HL-60/S4 (cell line): Measurements from ENCODE around the gene DNAJC24.

Experiments
- in situ Hi-C: fragments of 300-500 bp; cut with MboI; formaldehyde crosslinking; loops from 2 replicates; pipeline ENCODE4 v1.14.3; 2022; ENCODE audit warnings: low sequenced_read_pairs

DNAJC24 gene

GRCh38 chr11:31412946-31413345 lies 43.3 kb downstream of the DNAJC24 start:
- in situ Hi-C loops = no loop called here

- in situ Hi-C loops = no loop called here
Measured at GRCh38 chr11:31414338-31414737, 44.7 kb downstream of the DNAJC24 start.

DNA sequence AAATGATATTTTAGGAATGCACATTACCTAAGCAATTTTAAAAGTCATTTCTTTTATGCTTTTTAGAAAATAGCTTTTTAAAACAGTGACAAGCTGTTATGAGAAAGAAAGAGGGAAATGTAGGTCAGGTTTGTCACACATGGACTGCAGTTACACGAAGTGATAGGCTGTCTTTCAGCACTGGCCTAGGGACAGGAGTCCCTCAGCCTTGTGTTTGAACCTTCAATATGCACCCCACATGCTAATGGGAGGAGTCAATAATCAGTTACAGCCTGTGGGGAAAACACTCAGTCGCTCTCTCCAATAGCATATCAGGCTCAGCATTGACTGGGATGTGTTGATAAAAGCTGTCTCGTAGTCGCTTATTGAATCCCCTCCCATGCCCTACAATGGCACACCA lies 45.8 kb downstream of the DNAJC24 start:
- in situ Hi-C loops = no loop called here

DNA sequence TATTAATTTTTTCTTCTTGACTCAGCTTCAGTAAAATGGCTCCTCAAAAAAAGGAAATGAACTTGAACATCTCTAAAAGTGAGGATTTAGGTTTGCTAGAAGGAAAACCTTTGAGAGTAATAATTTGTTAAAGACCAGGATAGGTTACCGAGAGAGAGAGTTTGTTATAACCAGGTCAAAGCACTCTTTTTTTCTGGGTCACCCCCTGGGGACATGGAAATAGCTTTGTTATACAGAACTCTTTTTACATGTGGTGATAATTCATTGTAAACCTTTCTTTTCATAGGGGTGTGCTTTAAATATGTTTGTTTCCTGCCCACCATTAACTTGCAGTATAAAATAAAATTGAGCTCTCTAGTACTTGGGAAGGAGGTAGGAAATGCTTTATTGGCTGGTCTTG lies 47.7 kb downstream of the DNAJC24 start:
- in situ Hi-C loops = no loop called here

DNA sequence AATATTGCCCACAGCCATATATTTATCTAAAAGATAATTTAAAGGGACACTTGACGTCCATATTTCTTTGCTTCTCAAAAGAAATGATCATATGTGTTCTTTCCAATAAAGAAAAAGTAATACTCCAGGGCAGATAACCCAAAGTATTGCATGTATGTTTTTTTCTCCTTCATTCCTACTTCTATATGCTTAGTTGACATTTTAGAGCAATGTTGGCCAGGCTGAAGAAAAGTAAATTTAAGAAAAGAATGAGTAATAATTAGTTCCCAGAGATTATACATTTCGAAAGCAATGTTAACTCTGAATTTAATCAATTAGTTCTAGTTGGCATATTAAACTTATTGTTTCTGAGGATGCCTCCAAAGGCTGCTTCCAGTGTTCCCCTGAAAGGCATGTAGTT lies 48.2 kb downstream of the DNAJC24 start:
- in situ Hi-C loops = no loop called here

- in situ Hi-C loops = no loop called here
Measured at GRCh38 chr11:31419138-31419537, 49.5 kb downstream of the DNAJC24 start.

DNA sequence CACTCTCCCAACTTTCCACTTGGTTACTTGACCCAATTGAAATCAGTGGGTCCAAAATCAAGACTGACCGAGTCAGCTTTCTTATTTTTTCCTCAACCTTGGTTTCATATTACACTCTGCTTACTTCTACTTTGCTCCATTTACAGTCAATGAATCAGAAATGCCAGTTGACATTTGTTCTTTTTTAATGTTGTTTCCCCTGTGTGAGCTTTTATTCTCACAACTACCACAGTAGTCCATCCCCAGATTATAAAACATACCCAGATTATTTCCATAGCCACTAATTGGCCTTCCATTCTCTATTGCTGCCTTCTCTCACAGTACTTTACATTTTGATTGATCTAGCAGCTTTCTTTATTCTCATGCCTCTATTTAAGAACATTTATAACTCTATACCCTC lies 50.0 kb downstream of the DNAJC24 start:
- in situ Hi-C loops = no loop called here

GRCh38 chr11:31421820-31422219 lies 52.2 kb downstream of the DNAJC24 start:
- in situ Hi-C loops = no loop called here

- in situ Hi-C loops = no loop called here
Measured at GRCh38 chr11:31422703-31423102, 53.0 kb downstream of the DNAJC24 start.

- in situ Hi-C loops = no loop called here
Measured at GRCh38 chr11:31424652-31425051, 55.0 kb downstream of the DNAJC24 start.

DNA sequence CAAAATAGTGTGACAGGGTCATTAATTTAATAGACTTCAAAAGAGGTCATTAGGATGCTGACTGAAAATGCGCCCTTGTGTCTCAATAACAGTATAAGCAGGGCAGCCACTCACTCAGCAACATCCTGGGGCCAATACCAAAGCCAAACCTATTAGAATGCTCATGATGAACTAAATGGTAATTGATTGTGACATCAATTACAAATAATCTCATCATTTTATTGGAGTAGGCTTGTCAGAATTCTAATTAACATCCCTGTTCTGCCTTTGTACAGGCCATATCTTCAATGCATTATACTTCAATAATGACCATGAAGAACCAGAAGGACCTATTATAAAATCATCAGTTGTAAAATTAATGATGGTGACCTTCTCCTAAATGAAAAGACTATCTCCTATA lies 64.2 kb downstream of the DNAJC24 start:
- in situ Hi-C loops = no loop called here

DNA sequence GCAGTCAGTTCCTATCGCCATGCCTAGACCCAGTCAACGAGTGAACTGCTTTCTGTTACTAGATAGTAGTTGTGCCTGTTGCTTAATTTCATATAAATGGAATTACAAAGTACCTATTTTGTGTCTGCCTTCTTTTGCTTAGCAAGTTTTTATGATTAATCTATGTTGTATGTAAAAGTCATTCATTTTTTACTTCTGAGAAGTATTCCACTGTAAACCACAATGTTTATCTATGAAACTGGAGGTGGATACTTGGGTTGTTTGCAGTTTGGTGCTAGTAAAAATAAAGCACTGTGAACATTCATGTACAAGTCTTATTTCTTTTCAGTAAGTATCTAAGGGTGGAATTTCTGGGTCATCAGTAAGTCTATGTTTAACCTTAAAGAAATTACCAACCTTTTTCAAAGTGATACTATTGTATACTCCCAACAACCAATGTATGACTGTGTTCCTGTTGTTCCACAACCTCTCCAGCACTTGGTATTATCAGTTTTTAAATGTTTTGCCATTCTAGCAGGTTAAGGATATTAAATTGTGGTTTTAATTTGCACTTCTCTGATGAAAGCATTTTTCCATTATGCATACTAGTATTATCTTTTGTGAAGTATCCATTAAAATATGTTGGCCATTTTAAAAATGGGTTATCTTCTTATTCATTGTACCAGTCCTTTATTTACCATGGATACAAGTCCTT lies 68.2 kb downstream of the DNAJC24 start:
- in situ Hi-C loops = no loop called here

DNA sequence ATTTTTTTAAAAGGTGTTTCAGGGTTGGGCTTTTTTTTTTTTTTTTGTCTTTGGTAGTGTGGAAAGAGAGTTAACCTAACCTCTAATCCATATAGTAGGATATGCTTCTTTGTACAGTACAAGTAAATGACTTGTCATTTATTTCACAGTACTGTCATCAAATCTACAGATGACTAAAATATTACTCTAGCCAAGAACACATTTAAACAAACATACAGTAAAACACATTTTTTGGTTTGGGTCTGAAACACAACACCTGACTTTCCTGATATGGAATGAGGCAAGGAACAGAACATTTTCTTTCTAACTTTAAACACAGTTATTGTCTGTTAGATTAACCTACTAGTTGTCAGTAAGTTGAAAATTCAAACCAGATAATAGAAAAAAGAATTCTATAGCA lies 71.6 kb downstream of the DNAJC24 start:
- in situ Hi-C loops = no loop called here

DNA sequence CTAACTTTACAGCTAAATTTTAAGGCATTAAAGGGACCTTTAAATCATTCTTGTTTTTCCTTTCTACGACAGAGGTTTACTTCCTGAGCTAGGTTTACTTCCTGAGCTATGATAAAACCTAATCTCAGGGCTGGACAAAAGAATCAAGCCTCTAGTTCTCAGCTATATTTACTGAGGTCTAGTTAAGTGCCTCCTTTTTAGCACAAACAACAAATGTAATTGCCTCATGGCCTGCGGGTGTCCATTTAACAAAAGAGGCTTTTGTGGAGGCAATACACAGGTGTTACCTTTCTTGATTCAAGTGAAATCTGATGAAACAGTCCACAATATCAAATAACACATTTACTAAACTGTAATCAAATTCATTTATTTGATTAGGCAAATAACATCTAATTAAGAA lies 72.4 kb downstream of the DNAJC24 start:
- in situ Hi-C loops = no loop called here

DNA sequence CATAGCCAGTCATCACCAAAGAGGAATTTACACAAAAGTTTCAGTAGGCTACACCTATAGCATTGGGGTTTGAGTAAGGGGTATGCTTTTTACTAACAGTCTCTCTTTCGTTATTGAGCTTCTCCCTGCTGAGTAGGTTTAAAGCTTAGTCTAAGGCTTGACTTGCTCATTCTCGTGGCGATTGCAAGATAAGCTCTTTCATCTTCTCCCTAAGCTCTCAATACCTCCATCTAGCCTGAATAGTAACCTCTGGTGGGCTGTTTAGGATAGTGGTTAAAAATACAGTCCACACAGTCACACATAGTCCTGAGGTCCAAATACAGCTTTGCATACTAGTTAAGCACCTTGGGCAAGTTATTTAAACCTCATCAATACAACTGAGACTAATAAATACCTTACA lies 74.1 kb downstream of the DNAJC24 start:
- in situ Hi-C loops = no loop called here

DNA sequence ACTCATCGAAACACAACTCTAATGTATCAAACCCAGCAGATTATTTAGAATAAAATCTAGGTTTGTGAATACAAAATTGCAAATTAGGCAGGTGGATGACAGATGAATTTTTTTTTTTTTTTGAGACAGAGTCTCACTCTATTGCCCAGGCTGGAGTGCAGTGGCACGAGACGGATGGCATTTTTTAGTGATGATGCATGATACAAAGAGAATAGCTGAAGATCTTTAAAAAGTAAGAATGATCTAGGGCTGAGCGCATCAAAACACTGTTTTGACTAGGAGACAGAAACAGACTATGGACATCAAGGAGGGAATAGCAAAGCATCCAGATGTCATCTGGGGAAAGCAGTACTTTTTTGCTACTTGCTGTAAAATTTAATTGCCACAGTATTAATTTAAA lies 76.0 kb downstream of the DNAJC24 start:
- in situ Hi-C loops = no loop called here

DNA sequence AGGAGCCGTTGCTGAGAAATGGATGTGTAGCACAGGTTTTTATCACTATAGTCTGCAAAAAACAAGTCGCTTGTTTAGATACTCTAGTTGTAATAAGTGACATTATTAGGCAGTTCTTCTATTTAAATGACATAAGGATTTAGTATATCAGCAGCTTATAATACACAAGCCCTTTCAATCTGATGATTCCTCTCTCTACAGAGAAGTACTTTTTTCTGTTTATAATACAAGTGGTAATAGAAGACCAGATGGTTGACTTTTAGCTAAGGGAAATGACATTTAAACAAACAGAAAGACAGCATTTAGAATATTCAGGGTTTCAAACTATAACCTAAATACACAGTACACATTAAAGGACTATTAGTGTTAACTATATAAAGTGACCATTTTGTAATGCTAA lies 79.4 kb downstream of the DNAJC24 start:
- in situ Hi-C loops = no loop called here

DNA sequence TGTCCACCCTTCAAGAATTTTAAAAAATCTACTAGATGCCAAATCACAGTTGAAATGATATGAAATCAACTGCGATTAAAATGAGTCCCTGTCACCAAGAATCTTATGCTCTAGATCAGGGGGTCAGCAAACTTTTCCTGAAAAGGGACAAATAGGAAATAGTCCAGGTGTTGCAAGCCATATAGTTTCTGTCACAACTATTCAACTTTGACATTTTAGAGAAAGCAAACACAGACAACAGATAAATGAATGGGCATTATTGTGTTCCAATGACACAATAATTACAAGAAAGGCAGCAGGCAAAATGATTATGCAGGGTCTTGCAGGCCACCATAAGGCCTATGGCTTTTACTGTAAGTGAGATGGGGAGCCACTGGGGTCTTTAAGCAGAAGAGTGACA lies 81.2 kb downstream of the DNAJC24 start:
- in situ Hi-C loops = no loop called here

DNA sequence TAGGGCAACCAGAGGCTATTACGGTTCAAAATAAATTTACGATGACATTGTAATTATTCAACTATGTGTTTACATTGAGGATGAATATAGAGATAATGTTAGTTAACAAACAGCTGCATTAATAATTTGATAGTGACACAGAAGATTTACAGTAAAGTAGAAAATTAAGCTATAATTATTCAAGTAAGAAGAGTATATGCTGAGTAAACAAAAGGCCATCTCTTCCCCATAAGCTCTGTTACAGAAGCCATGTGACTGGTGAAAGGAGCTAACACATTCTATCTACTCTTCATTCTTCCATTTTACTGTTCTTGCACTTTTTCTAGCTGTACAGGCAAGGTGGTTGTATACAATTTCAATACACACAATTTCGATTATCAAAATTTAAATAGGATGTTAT lies 85.5 kb downstream of the DNAJC24 start:
- in situ Hi-C loops = no loop called here

DNA sequence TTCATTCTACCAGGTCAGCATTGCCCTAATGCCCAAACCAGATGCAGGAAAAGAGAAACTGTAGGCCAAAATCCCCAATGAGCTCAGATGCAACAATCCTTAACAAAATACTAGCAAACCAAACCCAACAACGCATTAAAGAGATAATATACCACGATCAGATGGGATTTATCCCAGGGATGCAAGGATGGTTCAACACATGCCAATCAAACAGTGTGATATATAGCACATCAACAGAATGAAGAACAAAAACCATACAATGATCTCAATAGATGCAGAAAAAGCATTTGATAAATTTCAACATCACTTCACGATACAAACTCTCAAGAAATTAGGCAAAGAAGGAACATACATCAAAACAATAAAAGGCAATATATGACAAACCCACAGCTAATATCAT lies 94.8 kb downstream of the DNAJC24 start:
- in situ Hi-C loops = no loop called here

GRCh38 chr11:31474083-31474482 lies 104.4 kb downstream of the DNAJC24 start:
- in situ Hi-C loops = no loop called here

- in situ Hi-C loops = no loop called here
Measured at GRCh38 chr11:31477528-31478222, 108.0 kb downstream of the DNAJC24 start.

DNA sequence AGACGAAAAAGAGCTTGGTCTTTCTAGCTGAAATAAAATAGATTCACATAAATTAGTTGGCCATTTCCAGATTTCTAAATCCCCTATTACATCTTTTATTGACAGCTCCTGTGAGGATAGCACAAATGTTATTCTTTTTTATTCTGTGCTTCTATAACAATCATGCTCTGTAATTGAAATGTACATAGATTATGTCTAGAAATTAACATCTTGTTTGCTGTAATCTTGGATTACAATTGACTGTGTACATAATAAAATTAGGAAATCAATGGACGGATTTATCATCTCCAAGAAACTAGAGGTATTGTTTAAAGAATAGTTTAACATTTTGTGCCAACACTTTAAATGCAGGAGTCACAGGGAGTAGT lies 108.5 kb downstream of the DNAJC24 start:
- in situ Hi-C loops = no loop called here
